GM21367 (cell line): ENCODE data around the gene ZBTB7B.
"Not testable (repeated sequence)": the region's sequence is repeated elsewhere in the genome, so short reads cannot be mapped to it uniquely, and the experiment has no call there.

Experiments
- ATAC-seq: cut with Tn5 transposase; IDR thresholded peaks from one replicate; pipeline ENCODE4 v1.9.1; 2021; ENCODE audit not compliant: unreplicated experiment

The ZBTB7B gene

GRCh38 chr1:154986736-154987135 is 15.9 kb upstream of the ZBTB7B start:
- ATAC-seq = not testable (repeated sequence)

GRCh38 chr1:154987326-154987725 is 15.3 kb upstream of the ZBTB7B start:
- no peak for ATAC-seq

- no peak for ATAC-seq
Measured at GRCh38 chr1:154988058-154988954, 14.3 kb upstream of the ZBTB7B start.

- no peak for ATAC-seq
Measured at GRCh38 chr1:154989195-154989860, 13.3 kb upstream of the ZBTB7B start.

GRCh38 chr1:154990276-154990675 is 12.3 kb upstream of the ZBTB7B start:
- no peak for ATAC-seq

GRCh38 chr1:154992721-154993571 is 9.7 kb upstream of the ZBTB7B start:
- no peak for ATAC-seq

- no peak for ATAC-seq
Measured at GRCh38 chr1:154993572-154994268, 8.9 kb upstream of the ZBTB7B start, which contains the start of gene LENEP. TSS of gene LENEP (plus strand) at chr1:154993586. CDS start at chr1:154993608, 22 bp downstream.

GRCh38 chr1:154994269-154994587 is 8.4 kb upstream of the ZBTB7B start:
- ATAC-seq = no peak

GRCh38 chr1:154994591-154994990 is 8.0 kb upstream of the ZBTB7B start:
- ATAC-seq = no peak

GRCh38 chr1:154995301-154995983 is 7.2 kb upstream of the ZBTB7B start:
- not testable (repeated sequence) for ATAC-seq

- no peak for ATAC-seq
Measured at GRCh38 chr1:154996966-154997701, 5.5 kb upstream of the ZBTB7B start.

- ATAC-seq = no peak
Measured at GRCh38 chr1:154998201-154998780, 4.3 kb upstream of the ZBTB7B start.

GRCh38 chr1:154998818-154999570 is 3.6 kb upstream of the ZBTB7B start:
- no peak for ATAC-seq

- no peak for ATAC-seq
Measured at GRCh38 chr1:154999571-155000410, 2.8 kb upstream of the ZBTB7B start.

- no peak for ATAC-seq
Measured at GRCh38 chr1:155000411-155000725, 2.2 kb upstream of the ZBTB7B start.

- peak; percentile 24 for ATAC-seq
Measured at GRCh38 chr1:155000726-155001424, 1.7 kb upstream of the ZBTB7B start.

GRCh38 chr1:155001425-155001674 is 1.3 kb upstream of the ZBTB7B start:
- ATAC-seq = no peak
